Fibroblast of pulmonary artery (primary cell): Measurements from ENCODE around the gene LILRB2.
A peak's percentile ranks its signal among the peaks of the same experiment; 100 is the strongest.
"Not testable (repeated sequence)": the region's sequence is repeated elsewhere in the genome, so short reads cannot be mapped to it uniquely, and the experiment has no call there.

Experiments used
- DNase-seq: peaks from one replicate; pipeline ENCODE4 v3.0.0-alpha.2; 2010; ENCODE audit warnings: low read depth
- H3K4me3 ChIP-seq: replicated peaks from 2 replicates; pipeline ENCODE4 v1.5.1; 2011; ENCODE audit warnings: low read depth, mild to moderate bottlenecking, control low read depth, low read length, moderate library complexity
- TF ChIP-seq, protein P1 (sequence below): IDR thresholded peaks from 2 replicates; pipeline ENCODE4 v1.5.1; 2011; ENCODE audit warnings: mild to moderate bottlenecking, control low read depth, low read length, inconsistent platforms; ENCODE audit errors: missing control alignments

The LILRB2 gene

DNA sequence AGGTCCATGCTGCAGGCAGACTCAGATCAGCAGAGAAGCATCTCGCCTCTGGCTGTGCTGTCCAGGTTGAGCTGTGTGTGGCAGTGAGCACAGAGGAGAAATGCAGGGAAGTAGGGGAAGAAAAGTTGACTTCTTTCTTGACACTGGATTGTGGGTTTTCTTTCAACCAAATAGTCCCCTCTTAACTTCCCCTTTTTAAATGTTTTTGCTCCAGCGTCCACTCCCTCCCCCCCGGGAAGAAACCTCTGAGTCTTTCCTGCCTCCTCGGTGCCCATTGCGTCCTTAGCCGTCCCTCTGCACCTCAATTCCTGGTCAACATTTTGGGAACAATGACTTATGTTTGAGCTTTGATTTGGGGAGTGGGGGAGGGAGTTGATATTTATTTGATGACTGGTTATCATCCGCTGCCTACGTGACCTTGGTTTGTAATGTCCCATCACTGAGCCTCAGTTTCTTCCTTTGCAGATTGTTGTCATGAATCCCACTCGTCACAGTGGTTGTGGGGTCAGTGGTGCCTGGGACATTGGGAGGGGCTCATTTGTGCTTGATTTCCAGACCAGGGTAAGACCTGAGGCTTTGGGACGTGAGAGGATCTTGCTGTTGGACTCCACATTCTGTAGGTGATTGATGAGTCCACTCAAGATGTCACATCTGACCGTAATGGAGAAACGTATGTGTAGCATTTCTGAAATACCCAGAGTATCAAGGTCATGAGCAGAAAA, at the start of gene LILRB2:
LILRB2 (minus strand) TSS at position 104 of the 722 bp plus-strand sequence. CDS start 614 bp downstream, outside the sequence.
- DNase-seq: no peak
- TF ChIP-seq, protein P1, sequence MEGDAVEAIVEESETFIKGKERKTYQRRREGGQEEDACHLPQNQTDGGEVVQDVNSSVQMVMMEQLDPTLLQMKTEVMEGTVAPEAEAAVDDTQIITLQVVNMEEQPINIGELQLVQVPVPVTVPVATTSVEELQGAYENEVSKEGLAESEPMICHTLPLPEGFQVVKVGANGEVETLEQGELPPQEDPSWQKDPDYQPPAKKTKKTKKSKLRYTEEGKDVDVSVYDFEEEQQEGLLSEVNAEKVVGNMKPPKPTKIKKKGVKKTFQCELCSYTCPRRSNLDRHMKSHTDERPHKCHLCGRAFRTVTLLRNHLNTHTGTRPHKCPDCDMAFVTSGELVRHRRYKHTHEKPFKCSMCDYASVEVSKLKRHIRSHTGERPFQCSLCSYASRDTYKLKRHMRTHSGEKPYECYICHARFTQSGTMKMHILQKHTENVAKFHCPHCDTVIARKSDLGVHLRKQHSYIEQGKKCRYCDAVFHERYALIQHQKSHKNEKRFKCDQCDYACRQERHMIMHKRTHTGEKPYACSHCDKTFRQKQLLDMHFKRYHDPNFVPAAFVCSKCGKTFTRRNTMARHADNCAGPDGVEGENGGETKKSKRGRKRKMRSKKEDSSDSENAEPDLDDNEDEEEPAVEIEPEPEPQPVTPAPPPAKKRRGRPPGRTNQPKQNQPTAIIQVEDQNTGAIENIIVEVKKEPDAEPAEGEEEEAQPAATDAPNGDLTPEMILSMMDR: no peak
- no peak within 1 kb of the TSS for H3K4me3 ChIP-seq

DNA sequence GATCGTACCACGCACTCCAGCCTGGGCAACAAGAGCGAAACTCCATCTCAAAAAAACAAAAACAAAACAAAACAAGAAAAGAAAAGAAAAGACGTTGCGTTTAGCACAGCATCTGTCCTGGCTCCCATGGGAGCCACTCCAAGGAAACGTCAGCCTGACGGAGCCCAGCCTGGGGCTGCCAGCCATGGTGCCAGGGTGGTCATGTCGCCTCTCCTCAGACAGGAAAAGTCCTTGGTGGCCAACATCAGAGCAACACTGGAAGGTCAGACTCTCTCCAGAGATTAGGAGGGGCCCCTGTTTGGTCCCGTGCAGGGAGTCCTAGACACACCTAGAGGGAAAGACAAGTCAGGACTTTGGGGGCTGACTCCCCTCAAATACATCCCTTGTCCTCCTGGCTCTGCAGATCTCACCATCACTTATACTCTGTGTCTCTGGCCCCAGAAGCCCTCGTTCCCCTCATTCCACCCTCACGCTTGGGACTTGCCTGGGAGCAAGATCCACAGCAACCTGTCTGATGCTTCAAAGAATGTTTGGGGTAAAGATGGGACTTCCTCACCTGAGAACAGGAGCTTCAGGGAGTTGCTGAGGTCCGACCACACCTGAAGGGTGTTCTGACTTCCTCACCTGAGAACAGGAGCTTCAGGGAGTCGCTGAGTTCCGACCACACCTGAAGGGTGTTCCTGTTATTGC, 48.7 kb upstream of the LILRB2 start:
- no peak for DNase-seq
- TF ChIP-seq, protein P1: no peak
- H3K4me3 ChIP-seq: no peak overlapping the region

DNA sequence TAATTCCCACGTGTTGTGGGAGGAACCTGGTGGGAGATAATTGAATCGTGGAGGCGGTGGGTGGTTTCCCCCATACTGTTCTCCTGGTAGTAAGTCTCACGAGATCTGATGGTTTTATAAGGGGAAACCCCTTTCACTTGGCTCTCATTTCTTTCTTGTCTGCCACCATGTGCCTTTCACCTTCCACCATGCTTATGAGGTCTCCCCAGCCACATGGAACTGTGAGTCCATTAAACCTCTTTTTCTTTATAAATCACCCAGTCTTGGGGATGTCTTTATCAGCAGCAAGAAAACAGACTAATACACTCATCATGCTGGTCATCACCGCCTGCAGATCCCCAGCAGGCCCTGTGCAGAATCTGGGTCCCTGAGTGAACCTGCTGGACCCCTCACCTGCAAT, 47.9 kb upstream of the LILRB2 start:
- not testable (repeated sequence) for DNase-seq, H3K4me3 ChIP-seq

DNA sequence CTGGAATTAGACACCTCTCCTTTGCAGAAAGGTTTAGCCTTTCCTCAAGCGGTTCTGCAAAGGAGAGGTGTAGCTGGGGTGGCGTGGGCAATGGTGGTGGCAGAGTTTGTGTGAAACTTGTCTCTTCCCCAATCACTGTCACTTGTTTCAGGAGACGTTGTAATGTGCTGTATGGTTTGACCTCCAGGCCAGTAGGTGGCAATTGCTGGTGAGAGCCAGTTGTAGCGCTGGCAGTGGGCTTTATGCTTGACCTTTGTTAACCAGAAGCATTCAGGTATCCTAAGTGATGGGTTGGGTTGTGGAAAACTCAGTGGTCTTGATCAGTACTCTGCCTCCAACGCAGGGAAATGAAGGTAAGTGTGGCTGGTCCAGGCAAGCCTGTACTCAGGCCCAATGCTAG, 44.7 kb upstream of the LILRB2 start:
- no peak overlapping the region for H3K4me3 ChIP-seq
- TF ChIP-seq, protein P1: no peak
- DNase-seq: no peak

DNA sequence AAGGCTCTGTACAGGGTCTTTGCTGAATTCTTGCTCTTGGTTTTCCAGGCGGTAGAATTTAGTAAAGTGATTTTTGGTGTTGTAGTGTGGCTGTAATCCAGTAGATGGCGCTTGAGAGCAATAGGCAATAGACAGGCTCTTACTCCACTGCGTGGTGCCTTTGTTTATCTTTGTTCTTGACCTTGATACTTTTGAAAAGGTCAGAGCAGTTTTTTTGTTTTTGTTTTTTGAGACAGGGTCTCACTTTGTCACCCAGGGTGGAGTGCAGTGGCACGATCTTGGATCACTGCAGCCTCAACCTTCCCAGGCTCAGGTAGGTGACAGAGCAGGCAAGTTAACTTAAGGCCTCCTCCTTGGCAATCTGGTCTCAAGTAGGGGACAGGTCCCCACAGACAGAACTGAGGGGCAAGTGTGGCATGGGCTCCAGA, 44.3 kb upstream of the LILRB2 start:
- DNase-seq: peak; percentile 62

DNA sequence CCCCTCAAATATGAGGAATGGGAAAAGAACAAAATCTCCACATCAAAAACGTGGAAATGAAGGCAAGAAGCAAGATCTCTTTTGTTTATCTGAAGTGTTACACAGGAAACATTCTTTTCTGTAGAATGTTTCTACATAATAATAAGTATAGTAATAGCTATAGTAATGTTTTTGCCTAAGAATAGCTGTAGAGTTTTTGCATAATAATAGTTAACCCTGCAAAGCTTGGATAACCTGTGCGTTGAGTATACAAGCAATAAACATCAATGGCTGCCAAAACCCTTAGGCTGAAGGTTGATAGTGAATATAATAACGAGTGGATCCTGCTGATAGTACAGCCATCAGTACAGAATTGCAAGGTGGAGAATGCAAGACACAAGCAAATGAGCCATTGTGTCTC, 43.2 kb upstream of the LILRB2 start:
- DNase-seq: no peak
- no peak overlapping the region for H3K4me3 ChIP-seq
- TF ChIP-seq, protein P1: no peak

More for the DNA sequence above, 44.3 kb upstream of the LILRB2 start:
- TF ChIP-seq, protein P1: peak; percentile 93
- no peak overlapping the region for H3K4me3 ChIP-seq

DNA sequence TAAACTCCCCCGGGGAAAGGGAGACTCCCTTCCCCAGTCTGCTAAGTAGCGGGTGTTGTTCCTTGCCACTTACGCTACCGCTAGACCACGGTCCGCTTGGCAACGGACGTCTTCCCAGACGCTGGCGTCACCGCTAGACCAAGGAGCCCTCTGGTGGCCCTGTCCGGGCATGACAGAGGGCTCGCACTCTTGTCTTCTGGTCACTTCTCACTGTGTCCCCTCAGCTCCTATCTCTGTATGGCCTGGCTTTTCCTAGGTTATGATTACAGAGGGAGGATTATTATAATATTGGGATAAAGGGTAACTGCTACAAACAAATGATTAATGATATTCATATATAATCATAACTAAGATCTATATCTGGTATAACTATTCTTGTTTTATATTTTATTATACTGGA, 42.0 kb upstream of the LILRB2 start:
- not testable (repeated sequence) for H3K4me3 ChIP-seq, DNase-seq

DNA sequence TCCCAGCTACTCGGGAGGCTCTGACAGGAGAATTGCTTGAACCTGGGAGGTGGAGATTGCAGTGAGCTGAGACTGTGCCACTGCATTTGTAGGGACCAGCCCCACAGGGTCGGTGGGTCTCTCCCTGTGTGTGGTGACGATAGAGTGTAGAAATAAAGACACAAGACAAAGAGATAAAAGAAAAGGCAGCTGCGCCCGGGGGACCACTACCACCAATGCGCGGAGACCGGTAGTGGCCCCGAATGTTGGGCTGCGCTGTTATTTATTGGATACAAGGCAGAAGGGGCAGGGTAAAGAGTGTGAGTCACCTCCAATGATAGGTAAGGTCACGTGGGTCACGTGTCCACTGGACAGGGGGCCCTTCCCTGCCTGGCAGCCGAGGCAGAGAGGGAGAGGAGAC, 41.4 kb upstream of the LILRB2 start:
- not testable (repeated sequence) for H3K4me3 ChIP-seq, DNase-seq
